GM19328 (cell line): ENCODE results near the gene LSAMP.
"Not testable (repeated sequence)": the region's sequence is repeated elsewhere in the genome, so short reads cannot be mapped to it uniquely, and the experiment has no call there.

Experiments
- ATAC-seq: cut with Tn5 transposase; IDR thresholded peaks from one replicate; pipeline ENCODE4 v1.9.1; 2021; ENCODE audit warnings: mild to moderate bottlenecking, moderate library complexity; ENCODE audit not compliant: unreplicated experiment

The LSAMP gene

GRCh38 chr3:115819785-115820384 lies 625.4 kb downstream of the LSAMP start:
- ATAC-seq, result peak; percentile 83

- ATAC-seq, result no peak
Observed at GRCh38 chr3:115814778-115815380, 630.4 kb downstream of the LSAMP start.

- ATAC-seq, result no peak
Observed at GRCh38 chr3:115814006-115814405, 631.3 kb downstream of the LSAMP start.

GRCh38 chr3:115808816-115809215 lies 636.5 kb downstream of the LSAMP start:
- ATAC-seq, result no peak

GRCh38 chr3:115808244-115808643 lies 637.0 kb downstream of the LSAMP start:
- no peak for ATAC-seq

- no peak for ATAC-seq
Observed at GRCh38 chr3:115806501-115806900, 638.8 kb downstream of the LSAMP start.

GRCh38 chr3:115805520-115805919 lies 639.8 kb downstream of the LSAMP start:
- no peak for ATAC-seq

- no peak for ATAC-seq
Observed at GRCh38 chr3:115804713-115805119, 640.6 kb downstream of the LSAMP start.

- ATAC-seq, result no peak
Observed at GRCh38 chr3:115804200-115804599, 641.1 kb downstream of the LSAMP start.

GRCh38 chr3:115803661-115804060 lies 641.6 kb downstream of the LSAMP start:
- no peak for ATAC-seq

GRCh38 chr3:115800489-115801075 lies 644.7 kb downstream of the LSAMP start:
- no peak for ATAC-seq

- not testable (repeated sequence) for ATAC-seq
Observed at GRCh38 chr3:115800065-115800464, 645.2 kb downstream of the LSAMP start.

GRCh38 chr3:115792206-115792955 lies 652.9 kb downstream of the LSAMP start:
- no peak for ATAC-seq

- not testable (repeated sequence) for ATAC-seq
Observed at GRCh38 chr3:115791271-115792153, 653.8 kb downstream of the LSAMP start.

- ATAC-seq, result no peak
Observed at GRCh38 chr3:115790759-115791158, 654.5 kb downstream of the LSAMP start.

- no peak for ATAC-seq
Observed at GRCh38 chr3:115789481-115789880, 655.8 kb downstream of the LSAMP start.

GRCh38 chr3:115788921-115789470 lies 656.3 kb downstream of the LSAMP start:
- no peak for ATAC-seq

- ATAC-seq, result no peak
Observed at GRCh38 chr3:115787818-115788217, 657.5 kb downstream of the LSAMP start.

GRCh38 chr3:115785782-115786181 lies 659.5 kb downstream of the LSAMP start:
- ATAC-seq, result no peak

- ATAC-seq, result no peak
Observed at GRCh38 chr3:115784739-115785536, 660.3 kb downstream of the LSAMP start.
